IMR-90 (cell line): Measurements from ENCODE around the gene DDX54. TPM values are rescaled to one million over a fixed set of nuclear protein-coding genes. Genes with fewer than 3 reads are reported as not detected.

Experiments used
- ATAC-seq: fragments of 200-7000 bp; cut with Tn5 transposase; 2 replicates; pipeline ENCODE4 v1.9.1; 2020; ENCODE audit warnings: low read depth, mild to moderate bottlenecking, moderate library complexity
- BruUV-seq: library from RNA; stranded (reverse); fragments of 400-500 nt; replicated peaks from 2 replicates; lab custom pipeline; 2021; lab: Mats Ljungman, UMichigan
- CTCF ChIA-PET: fragments of 300-600 bp; formaldehyde crosslinking; extraction: SDS; loops from one replicate; lab custom pipeline; 2021; ENCODE audit warnings: antibody characterized with exemption; lab: Yijun Ruan, JAX
- POLR2A ChIA-PET: fragments of 300-600 bp; sonication (Branson Sonifier 250); formaldehyde crosslinking; loops from one replicate; lab custom pipeline; 2022; ENCODE audit warnings: antibody characterized with exemption; ENCODE audit not compliant: unreplicated experiment; lab: Charles Lee
- DNase-seq: peaks from one replicate; pipeline ENCODE4 v3.0.0; 2013
- H2AFZ ChIP-seq: replicated peaks from 2 replicates; pipeline ENCODE3; 2013; ENCODE audit warnings: low read length, mild to moderate bottlenecking; ENCODE audit not compliant: poor library complexity
- H2AK5ac ChIP-seq: 2 replicates; pipeline ENCODE4 v1.6.1; 2013; ENCODE audit warnings: low read depth, low read length, inconsistent platforms
- H2AK9ac ChIP-seq: replicated peaks from 2 replicates; pipeline ENCODE3; 2013; ENCODE audit warnings: mild to moderate bottlenecking, low read depth, low read length, moderate library complexity; ENCODE audit not compliant: poor library complexity
- H2BK120ac ChIP-seq: 2 replicates; pipeline ENCODE4 v1.6.1; 2013; ENCODE audit warnings: low read depth, low read length, inconsistent platforms
- H2BK15ac ChIP-seq: 3 replicates; pipeline ENCODE4 v1.6.1; 2013; ENCODE audit warnings: low read depth, low read length, inconsistent platforms
- H2BK20ac ChIP-seq: 2 replicates; pipeline ENCODE4 v1.6.1; 2013; ENCODE audit warnings: low read depth, mild to moderate bottlenecking, inconsistent platforms, low read length, moderate library complexity
- H2BK5ac ChIP-seq: 2 replicates; pipeline ENCODE4 v1.6.1; 2013; ENCODE audit warnings: mild to moderate bottlenecking, low read depth, low read length, inconsistent platforms; ENCODE audit not compliant: poor library complexity, severe bottlenecking
- H3K14ac ChIP-seq: replicated peaks from 2 replicates; pipeline ENCODE4 v1.6.1; 2013; ENCODE audit warnings: low read depth, low read length, inconsistent platforms
- H3K18ac ChIP-seq: 2 replicates; pipeline ENCODE4 v1.6.1; 2013; ENCODE audit warnings: low read depth, low read length, control low read depth
- H3K23ac ChIP-seq: 2 replicates; pipeline ENCODE4 v1.6.1; 2013; ENCODE audit warnings: low read depth, low read length, inconsistent platforms
- H3K27ac ChIP-seq: 2 replicates; pipeline ENCODE4 v1.5.1; 2013; ENCODE audit warnings: mild to moderate bottlenecking, control low read depth, low read length; ENCODE audit not compliant: insufficient read depth
- H3K27me3 ChIP-seq: 2 replicates; pipeline ENCODE4 v1.6.1; 2013; ENCODE audit warnings: low read length; ENCODE audit not compliant: control insufficient read depth, insufficient read depth
- H3K36me3 ChIP-seq: 2 replicates; pipeline ENCODE4 v1.6.1; 2013; ENCODE audit warnings: low read length, mixed read lengths; ENCODE audit not compliant: control insufficient read depth, insufficient read depth
- H3K4ac ChIP-seq: 2 replicates; pipeline ENCODE4 v1.6.1; 2013; ENCODE audit warnings: low read depth, low read length, inconsistent platforms
- H3K4me1 ChIP-seq: 2 replicates; pipeline ENCODE4 v1.6.1; 2013; ENCODE audit warnings: low read length, mixed read lengths; ENCODE audit not compliant: control insufficient read depth, insufficient read depth
- H3K4me2 ChIP-seq: 2 replicates; pipeline ENCODE4 v1.6.1; 2013; ENCODE audit warnings: low read depth, mild to moderate bottlenecking, control low read depth, low read length, moderate library complexity
- H3K4me3 ChIP-seq: 2 replicates; pipeline ENCODE4 v1.5.1; 2013; ENCODE audit warnings: low read depth, mild to moderate bottlenecking, control low read depth, low read length, moderate library complexity; ENCODE audit not compliant: insufficient read depth
- H3K56ac ChIP-seq: 2 replicates; pipeline ENCODE4 v1.6.1; 2013; ENCODE audit warnings: low read length, inconsistent platforms; ENCODE audit not compliant: insufficient read depth; ENCODE audit errors: extremely low read depth
- H3K79me1 ChIP-seq, 2 experiments: 2 replicates each; pipeline ENCODE4 v1.6.1; 2013; ENCODE audit warnings: low read length in 2 of 2, inconsistent platforms in 1 of 2, low read depth in 1 of 2
- H3K9ac ChIP-seq: 2 replicates; pipeline ENCODE4 v1.6.1; 2013; ENCODE audit warnings: low read depth, low read length, control low read depth
- H3K9me1 ChIP-seq: 2 replicates; pipeline ENCODE4 v1.6.1; 2013; ENCODE audit warnings: low read length, inconsistent platforms; ENCODE audit not compliant: insufficient read depth
- H3K9me3 ChIP-seq: 2 replicates; pipeline ENCODE4 v1.6.1; 2013; ENCODE audit warnings: low read length; ENCODE audit not compliant: control insufficient read depth, insufficient read depth
- H4K20me1 ChIP-seq: 2 replicates; pipeline ENCODE4 v1.6.1; 2013; ENCODE audit warnings: low read length, inconsistent platforms; ENCODE audit not compliant: insufficient read depth
- H4K5ac ChIP-seq: 2 replicates; pipeline ENCODE4 v1.6.1; 2013; ENCODE audit warnings: mild to moderate bottlenecking, low read depth, low read length, control low read depth
- H4K8ac ChIP-seq, 2 experiments: 2 replicates each; pipeline ENCODE4 v1.6.1; 2013; ENCODE audit warnings: low read depth in 2 of 2, low read length in 2 of 2, control low read depth in 1 of 2, inconsistent platforms in 1 of 2
- H4K91ac ChIP-seq: 2 replicates; pipeline ENCODE4 v1.6.1; 2013; ENCODE audit warnings: low read depth, low read length, inconsistent platforms; ENCODE audit not compliant: insufficient read depth
- BHLHE40 ChIP-seq: fragments of 150-350 bp; IDR thresholded peaks from 2 replicates; pipeline ENCODE4 v1.6.1; 2016; ENCODE audit warnings: mild to moderate bottlenecking, low read depth, low read length
- CEBPB ChIP-seq: IDR thresholded peaks from 2 replicates; pipeline ENCODE4 v1.6.1; 2012; ENCODE audit warnings: low read depth, low read length, improper control_type of control experiment
- CHD1 ChIP-seq: IDR thresholded peaks from 2 replicates; pipeline ENCODE4 v1.6.1; 2012; ENCODE audit warnings: low read depth, low read length, improper control_type of control experiment
- CTCF ChIP-seq: conservative IDR thresholded peaks from 2 replicates; pipeline ENCODE4 v1.5.1; 2012; ENCODE audit warnings: mild to moderate bottlenecking, low read depth, low read length, improper control_type of control experiment
- FOS ChIP-seq: fragments of 150-350 bp; IDR thresholded peaks from 2 replicates; pipeline ENCODE4 v1.6.1; 2016; ENCODE audit warnings: low read depth, low read length
- MAFK ChIP-seq: IDR thresholded peaks from 2 replicates; pipeline ENCODE4 v1.6.1; 2012; ENCODE audit warnings: low read depth, low read length, improper control_type of control experiment
- MAZ ChIP-seq: IDR thresholded peaks from 2 replicates; pipeline ENCODE4 v1.6.1; 2012; ENCODE audit warnings: low read depth, mild to moderate bottlenecking, low read length, improper control_type of control experiment, moderate library complexity, borderline replicate concordance
- MXI1 ChIP-seq: IDR thresholded peaks from 2 replicates; pipeline ENCODE4 v1.6.1; 2012; ENCODE audit warnings: low read depth, mild to moderate bottlenecking, low read length, moderate library complexity, borderline replicate concordance
- NFE2L2 ChIP-seq: fragments of 150-350 bp; IDR thresholded peaks from 2 replicates; pipeline ENCODE4 v1.6.1; 2016; ENCODE audit warnings: low read depth, mild to moderate bottlenecking, low read length
- RAD21 ChIP-seq: IDR thresholded peaks from 2 replicates; pipeline ENCODE4 v1.6.1; 2012; ENCODE audit warnings: low read length, improper control_type of control experiment
- RFX5 ChIP-seq: IDR thresholded peaks from 2 replicates; pipeline ENCODE4 v1.8.0; 2012; ENCODE audit warnings: low read depth, mild to moderate bottlenecking, low read length, moderate library complexity
- SMC3 ChIP-seq: fragments of 150-350 bp; IDR thresholded peaks from 2 replicates; pipeline ENCODE4 v1.6.1; 2016; ENCODE audit warnings: low read depth, mild to moderate bottlenecking, antibody characterized with exemption, low read length, moderate library complexity
- USF2 ChIP-seq: fragments of 150-350 bp; IDR thresholded peaks from 2 replicates; pipeline ENCODE4 v1.6.1; 2017; ENCODE audit warnings: mild to moderate bottlenecking, antibody characterized with exemption, low read length, low read depth
- WGBS, 2 experiments: methylation state at CpG; one replicate each; pipeline versions ENCODE4 v1.1.5 to v1.1.7; 2013; ENCODE audit warnings: missing lambda C conversion rate in 2 of 2; ENCODE audit not compliant: insufficient read length in 1 of 2; ENCODE audit errors: extremely low coverage in 2 of 2; 5-methylcytosine and 5-hydroxymethylcytosine counted together
- dilution Hi-C: fragments of 300-500 bp; cut with HindIII; formaldehyde crosslinking; loops from one replicate; pipeline ENCODE4 v1.14.3; 2018; ENCODE audit warnings: low sequenced_read_pairs; ENCODE audit not compliant: unreplicated experiment
- in situ Hi-C: fragments of 300-500 bp; cut with MboI; formaldehyde crosslinking; loops from 3 replicates; pipeline ENCODE4 v1.14.3; 2019; ENCODE audit warnings: low sequenced_read_pairs, inconsistent platforms, mixed read lengths
- intact Hi-C: fragments of 100-400 bp; cut with micrococcal nuclease; formaldehyde crosslinking; loops from 2 replicates; pipeline ENCODE4 v1.10.0; 2022
- polyA plus RNA-seq, 3 experiments: library from polyadenylated mRNA; depleted of rRNA; stranded (reverse); fragments of >200 nt; gene quantifications; 2 replicates each; pipeline ENCODE4 v1.2.3, GENCODE V29; 2012; ENCODE audit warnings: low replicate concordance in 1 of 3
- total RNA-seq: library from RNA; depleted of rRNA; stranded (reverse); fragments of >200 nt; gene quantifications from 2 replicates; pipeline ENCODE4 v1.2.3, GENCODE V29; 2012

Gene DDX54
- total and polyA plus RNA-seq, 2 of the 4 experiments (the other 2 are of a cell fraction), result 23.8 to 47.5 TPM

GRCh38 chr12:113165521-113166450 lies 19.5 kb downstream of the DDX54 start (continued):
- TF ChIP-seq CHD1 (no peak), NFE2L2 (no peak)

GRCh38 chr12:113164014-113164413 lies 21.3 kb downstream of the DDX54 start:
- no peak overlapping the region for H3K4me2 ChIP-seq
- no peak overlapping the region for H4K5ac ChIP-seq
- no peak overlapping the region for H2BK15ac ChIP-seq
- no peak overlapping the region for H2AFZ ChIP-seq
- in situ Hi-C loops (no loop called here), dilution Hi-C loops (no loop called here), intact Hi-C loops (no loop called here)
- H2BK120ac ChIP-seq, result no peak overlapping the region
- peaks cover 4% of the 10 kb centered on the region; the same call in 1 of the 2 replicates for H3K9me1 ChIP-seq
- no peaks in the 10 kb centered on the region for H3K27me3 ChIP-seq
- peaks cover 3% of the 10 kb centered on the region; the same call in 1 of the 2 replicates for H4K20me1 ChIP-seq
- H3K18ac ChIP-seq, result no peak overlapping the region
- H2BK20ac ChIP-seq, result no peak overlapping the region
- BruUV-seq, result no TSS peak
- H3K36me3 ChIP-seq, result peaks cover 61% of the 10 kb centered on the region
- H4K8ac ChIP-seq, result no peak overlapping the region
- H4K91ac ChIP-seq, result no peak overlapping the region
- no peak overlapping the region for H3K27ac ChIP-seq
- H3K4me3 ChIP-seq, result no peak overlapping the region
- no peak overlapping the region for H3K56ac ChIP-seq
- peaks cover 8% of the 10 kb centered on the region for H3K4me1 ChIP-seq
- H3K9ac ChIP-seq, result no peak overlapping the region
- no peak overlapping the region for H2BK5ac ChIP-seq
- TF ChIP-seq CTCF (no peak), FOS (no peak), MAZ (no peak), RFX5 (no peak), USF2 (no peak), CEBPB (no peak), RAD21 (no peak), NFE2L2 (no peak), BHLHE40 (no peak), MAFK (no peak), SMC3 (no peak), MXI1 (no peak), CHD1 (no peak)
- no peak overlapping the region for H2AK9ac ChIP-seq
- no peak overlapping the region for H3K14ac ChIP-seq
- no peaks in the 10 kb centered on the region for H3K9me3 ChIP-seq
- no peaks in the 10 kb centered on the region; a peak in 1 of 4 replicates for H3K79me1 ChIP-seq
- 98% methylated on average over 10 of the region's 13 CpGs; no CpG with 5 or more reads in 1 of the 2 experiments for WGBS, 2 experiments
- ATAC-seq (no peak), DNase-seq (no peak)
- no peak overlapping the region for H3K4ac ChIP-seq
- ChIA-PET CTCF (no interaction called here), POLR2A (no interaction called here)
- no peak overlapping the region for H2AK5ac ChIP-seq
- no peak overlapping the region for H3K23ac ChIP-seq
